ENCODE measurements around the gene DDX43.

GRCh38 chr6:73368675-73369074 lies 26.0 kb upstream of the DDX43 start:
- TF ChIP-seq BHLHE40 (IDR thresholded peaks at IDR 0.05; ENCODE audit: borderline replicate concordance in 1 of 2, low read depth in 2 of 2, low read length in 1 of 2) (no peak), TCF3 (IDR thresholded peaks at IDR 0.05; ENCODE audit: borderline replicate concordance, insufficient read depth, low read depth, low read length) (no peak), ESRRA (IDR thresholded peaks at IDR 0.05; ENCODE audit: low read length) (no peak), RBBP5 (conservative IDR thresholded peaks at IDR 0.05) (no peak), ZBTB40 (IDR thresholded peaks at IDR 0.05; ENCODE audit: borderline replicate concordance) (no peak), CHD4 (IDR thresholded peaks at IDR 0.05) (no peak), EZH2 (IDR thresholded peaks at IDR 0.05; ENCODE audit: borderline replicate concordance, control insufficient read depth, low read depth, low read length) (no peak), USF2 (IDR thresholded peaks at IDR 0.05; ENCODE audit: borderline replicate concordance, low read depth, low read length) (no peak), ZBTB11 (CRISPR knock-in tag; IDR thresholded peaks at IDR 0.05) (no peak), MAX (IDR thresholded peaks at IDR 0.05; ENCODE audit: low read depth, low read length) (no peak), RELA (IDR thresholded peaks at IDR 0.05; ENCODE audit: borderline replicate concordance, partially characterized antibody) (no peak), SREBF1 (IDR thresholded peaks at IDR 0.05; ENCODE audit: low read length) (no peak), POLR2A (IDR thresholded peaks at IDR 0.05; ENCODE audit: low read depth, low read length) (no peak)
